Measurements from ENCODE around the gene SH3RF3.
A peak's percentile ranks its signal among the peaks of the same experiment; 100 is the strongest.

Gene SH3RF3

GRCh38 chr2:109353806-109354745, 225.1 kb downstream of the SH3RF3 start:
- no peak overlapping the region for H3K4me3 ChIP-seq (ENCODE audit: low read length)
- TF ChIP-seq, protein P1, sequence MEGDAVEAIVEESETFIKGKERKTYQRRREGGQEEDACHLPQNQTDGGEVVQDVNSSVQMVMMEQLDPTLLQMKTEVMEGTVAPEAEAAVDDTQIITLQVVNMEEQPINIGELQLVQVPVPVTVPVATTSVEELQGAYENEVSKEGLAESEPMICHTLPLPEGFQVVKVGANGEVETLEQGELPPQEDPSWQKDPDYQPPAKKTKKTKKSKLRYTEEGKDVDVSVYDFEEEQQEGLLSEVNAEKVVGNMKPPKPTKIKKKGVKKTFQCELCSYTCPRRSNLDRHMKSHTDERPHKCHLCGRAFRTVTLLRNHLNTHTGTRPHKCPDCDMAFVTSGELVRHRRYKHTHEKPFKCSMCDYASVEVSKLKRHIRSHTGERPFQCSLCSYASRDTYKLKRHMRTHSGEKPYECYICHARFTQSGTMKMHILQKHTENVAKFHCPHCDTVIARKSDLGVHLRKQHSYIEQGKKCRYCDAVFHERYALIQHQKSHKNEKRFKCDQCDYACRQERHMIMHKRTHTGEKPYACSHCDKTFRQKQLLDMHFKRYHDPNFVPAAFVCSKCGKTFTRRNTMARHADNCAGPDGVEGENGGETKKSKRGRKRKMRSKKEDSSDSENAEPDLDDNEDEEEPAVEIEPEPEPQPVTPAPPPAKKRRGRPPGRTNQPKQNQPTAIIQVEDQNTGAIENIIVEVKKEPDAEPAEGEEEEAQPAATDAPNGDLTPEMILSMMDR (IDR thresholded peaks at IDR 0.05; ENCODE audit: insufficient read depth, low read depth, low read length, missing control alignments): no peak
- DNase-seq (ENCODE audit: low read depth): no peak

DNA sequence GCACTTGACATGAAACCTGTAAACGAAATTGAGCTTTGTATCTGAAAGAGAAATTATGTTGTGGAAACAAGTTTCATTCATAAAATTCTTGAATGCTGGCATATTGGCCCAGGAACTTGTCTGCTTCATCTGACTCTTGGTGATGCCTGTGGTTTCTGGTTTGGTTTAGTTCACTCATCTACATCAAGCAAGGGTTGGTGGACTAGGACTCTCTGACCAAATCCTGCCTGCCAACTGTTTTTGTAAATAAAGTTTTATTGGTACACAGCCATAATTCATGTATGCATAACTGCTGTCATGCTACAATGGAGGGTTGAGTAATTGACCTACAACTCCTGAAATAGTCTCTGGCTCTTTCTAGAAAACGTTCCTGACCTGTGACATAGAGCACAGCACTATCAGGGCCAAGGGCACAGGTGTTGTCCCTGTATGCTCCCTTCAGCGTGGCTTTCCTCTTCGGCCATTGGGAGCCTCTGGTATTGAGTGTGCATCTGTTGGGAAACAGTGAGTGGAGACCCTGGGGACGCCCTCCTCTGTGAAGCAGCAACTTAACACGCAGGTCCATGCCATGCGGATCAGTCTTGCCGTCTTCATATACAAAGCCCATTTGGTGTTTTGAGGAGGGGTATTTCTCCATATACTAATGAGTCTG, 226.3 kb downstream of the SH3RF3 start:
- TF ChIP-seq, protein P1 (IDR thresholded peaks at IDR 0.05; ENCODE audit: insufficient read depth, low read depth, low read length, missing control alignments): no peak
- H3K4me3 ChIP-seq (ENCODE audit: low read length): no peak overlapping the region
- no peak for DNase-seq (ENCODE audit: low read depth)

DNA sequence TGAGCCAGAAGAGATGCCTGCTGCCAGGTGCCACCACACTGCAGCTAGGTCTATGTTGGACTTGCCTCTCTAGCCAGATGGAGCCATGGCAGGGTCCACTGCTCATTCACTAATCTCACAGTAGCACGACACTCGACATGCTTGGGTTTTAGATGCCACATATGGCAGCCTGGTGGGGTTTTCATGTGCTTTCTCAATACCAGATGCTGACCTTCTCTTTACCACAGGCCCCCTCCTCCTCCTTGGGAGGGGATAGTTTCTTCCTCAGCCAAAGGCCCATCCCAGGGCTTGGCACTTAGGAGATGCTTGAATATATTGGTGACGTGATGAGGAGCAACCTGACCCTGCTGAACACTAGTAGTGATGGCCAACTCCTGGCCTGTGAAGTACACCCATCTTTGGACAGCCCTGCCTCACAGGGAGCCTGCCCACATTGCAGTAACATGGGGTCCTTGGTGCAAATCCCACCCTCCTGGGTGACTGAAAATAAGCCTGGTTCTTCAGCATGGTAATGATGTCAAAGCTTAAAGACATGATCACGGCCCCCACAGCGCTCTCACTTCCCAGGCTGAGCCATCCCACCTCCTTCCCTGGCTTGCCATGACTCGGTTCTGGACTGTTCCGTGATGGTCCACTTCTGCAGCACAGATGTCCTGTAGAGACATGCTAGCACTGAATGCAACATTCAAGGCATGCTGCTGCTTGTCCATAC, 227.5 kb downstream of the SH3RF3 start:
- peak; percentile 15 for DNase-seq (ENCODE audit: low read depth)
- H3K4me3 ChIP-seq (ENCODE audit: low read length): no peak overlapping the region
- TF ChIP-seq, protein P1 (IDR thresholded peaks at IDR 0.05; ENCODE audit: insufficient read depth, low read depth, low read length, missing control alignments): no peak

DNA sequence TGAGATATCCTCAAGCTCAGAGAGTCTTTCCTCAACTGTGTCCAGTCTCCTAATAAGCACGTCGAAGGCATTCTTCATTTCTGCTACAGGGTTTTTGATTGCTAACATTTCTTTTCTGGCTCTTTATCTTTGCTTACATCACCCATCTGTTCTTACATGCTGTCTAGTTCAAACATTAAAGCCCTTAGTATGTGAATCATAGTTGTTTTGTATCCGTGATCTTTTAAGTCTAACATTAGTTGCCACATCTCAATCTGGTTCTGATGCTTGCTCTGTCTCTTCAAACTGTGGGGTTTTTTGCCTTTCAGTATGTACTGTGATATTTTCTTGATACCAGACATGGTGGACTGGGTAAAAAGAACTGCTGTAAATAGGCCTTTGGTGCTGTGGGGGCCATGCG, 235.2 kb downstream of the SH3RF3 start:
- no peak overlapping the region for H3K4me3 ChIP-seq (ENCODE audit: low read length)
- no peak for DNase-seq (ENCODE audit: low read depth)
- TF ChIP-seq, protein P1 (IDR thresholded peaks at IDR 0.05; ENCODE audit: insufficient read depth, low read depth, low read length, missing control alignments): no peak

DNA sequence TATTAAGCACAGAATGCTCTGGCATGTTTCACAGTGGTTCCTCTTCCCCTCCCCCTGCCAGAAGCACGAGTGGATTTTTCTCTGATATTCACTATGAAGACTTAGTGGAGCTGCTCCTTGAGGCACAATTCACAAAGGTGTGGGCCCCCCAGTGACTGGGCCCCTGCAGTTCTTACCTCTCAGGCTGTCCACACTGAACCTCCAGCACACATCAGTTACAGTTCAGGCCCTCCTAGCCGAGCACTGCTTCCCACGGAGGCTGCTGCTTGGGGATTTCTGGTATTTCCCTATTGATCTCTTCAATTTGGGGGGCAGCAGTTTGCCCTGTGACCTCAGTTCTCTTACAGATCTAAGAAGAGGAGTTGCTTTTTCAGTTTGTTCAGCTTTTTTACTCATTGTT, 236.1 kb downstream of the SH3RF3 start:
- H3K4me3 ChIP-seq (ENCODE audit: low read length): no peak overlapping the region
- TF ChIP-seq, protein P1 (IDR thresholded peaks at IDR 0.05; ENCODE audit: insufficient read depth, low read depth, low read length, missing control alignments): no peak
- no peak for DNase-seq (ENCODE audit: low read depth)

GRCh38 chr2:109367683-109368082, 238.7 kb downstream of the SH3RF3 start:
- H3K4me3 ChIP-seq (ENCODE audit: low read length): no peak overlapping the region
- DNase-seq (ENCODE audit: low read depth): no peak
- TF ChIP-seq, protein P1 (IDR thresholded peaks at IDR 0.05; ENCODE audit: insufficient read depth, low read depth, low read length, missing control alignments): no peak
